ENCODE measurements around the gene TTC29.

- TF ChIP-seq CTCF (IDR thresholded peaks at IDR 0.05) (no peak), EZH2 (IDR thresholded peaks at IDR 0.05; ENCODE audit: borderline replicate concordance, insufficient read depth, low read depth, low read length, poor library complexity, severe bottlenecking) (no peak)
These were observed 150.0 kb downstream of the TTC29 start for GRCh38 chr4:146795711-146796110.
